ENCODE measurements around the gene ARHGAP31.

The ARHGAP31 gene

GRCh38 chr3:119417771-119418512 is 123.8 kb downstream of the ARHGAP31 start:
- ChIA-PET POLR2A (no interaction called here), CTCF (no interaction called here)
- TF ChIP-seq ZNF384 (IDR thresholded peaks at IDR 0.05) (no peak), FOXM1 (IDR thresholded peaks at IDR 0.05; ENCODE audit: borderline replicate concordance) (no peak)
- DNase-seq (ENCODE audit: extremely low spot score) = no peak

- no peak for DNase-seq (ENCODE audit: extremely low spot score)
- TF ChIP-seq TARDBP (IDR thresholded peaks at IDR 0.05) (no peak), ELF4 (IDR thresholded peaks at IDR 0.05) (no peak)
- ChIA-PET CTCF (no interaction called here), POLR2A (no interaction called here)
Observed at GRCh38 chr3:119418641-119419040, 124.5 kb downstream of the ARHGAP31 start.

- DNase-seq (ENCODE audit: extremely low spot score) = peak; percentile 37
- no peak for TF ChIP-seq ZNF384 (IDR thresholded peaks at IDR 0.05)
- no peak for TF ChIP-seq L3MBTL2 (conservative IDR thresholded peaks at IDR 0.05)
- TF ChIP-seq HDGF (IDR thresholded peaks at IDR 0.05; ENCODE audit: borderline replicate concordance) = no peak
- TF ChIP-seq PKNOX1 (IDR thresholded peaks at IDR 0.05) = no peak
- no peak for TF ChIP-seq NFRKB (IDR thresholded peaks at IDR 0.05)
- no peak for TF ChIP-seq ELF4 (IDR thresholded peaks at IDR 0.05)
- no peak for TF ChIP-seq FOXA1 (IDR thresholded peaks at IDR 0.05)
- ChIA-PET CTCF (no interaction called here), POLR2A (no interaction called here)
Observed at GRCh38 chr3:119420196-119420595, 126.0 kb downstream of the ARHGAP31 start.

GRCh38 chr3:119427669-119428068 is 133.5 kb downstream of the ARHGAP31 start:
- no peak for DNase-seq (ENCODE audit: extremely low spot score)
- CTCF ChIA-PET = no interaction called here
- TF ChIP-seq ZNF384 (IDR thresholded peaks at IDR 0.05) (peak; percentile 76), PKNOX1 (IDR thresholded peaks at IDR 0.05) (no peak)
- POLR2A ChIA-PET = no interaction called here

- ChIA-PET POLR2A (no interaction called here), CTCF (no interaction called here)
- no peak for DNase-seq (ENCODE audit: extremely low spot score)
- no peak for TF ChIP-seq FOXK2 (IDR thresholded peaks at IDR 0.05)
Observed at GRCh38 chr3:119428538-119428937, 134.4 kb downstream of the ARHGAP31 start.

GRCh38 chr3:119433613-119434325 is 139.6 kb downstream of the ARHGAP31 start:
- TF ChIP-seq ELF4 (IDR thresholded peaks at IDR 0.05) = no peak
- no peak for TF ChIP-seq BHLHE40 (IDR thresholded peaks at IDR 0.05; ENCODE audit: borderline replicate concordance)
- TF ChIP-seq FOXA1 (IDR thresholded peaks at IDR 0.05) = no peak
- no peak for TF ChIP-seq SP1 (IDR thresholded peaks at IDR 0.05)
- no peak for DNase-seq (ENCODE audit: extremely low spot score)
- ChIA-PET POLR2A (no interaction called here), CTCF (no interaction called here)

- CTCF ChIA-PET = no interaction called here
- TF ChIP-seq ARNT (IDR thresholded peaks at IDR 0.05) (no peak), SUZ12 (IDR thresholded peaks at IDR 0.05) (no peak), LEF1 (IDR thresholded peaks at IDR 0.05; ENCODE audit: borderline replicate concordance) (no peak), NFRKB (IDR thresholded peaks at IDR 0.05) (no peak), ELF4 (IDR thresholded peaks at IDR 0.05) (no peak), ZNF384 (IDR thresholded peaks at IDR 0.05) (no peak), TARDBP (IDR thresholded peaks at IDR 0.05) (no peak), BHLHE40 (IDR thresholded peaks at IDR 0.05; ENCODE audit: borderline replicate concordance) (no peak), L3MBTL2 (conservative IDR thresholded peaks at IDR 0.05) (no peak), HDGF (IDR thresholded peaks at IDR 0.05; ENCODE audit: borderline replicate concordance) (no peak), SP1 (IDR thresholded peaks at IDR 0.05) (no peak), CTBP1 (IDR thresholded peaks at IDR 0.05; ENCODE audit: borderline replicate concordance) (no peak), FOXM1 (IDR thresholded peaks at IDR 0.05; ENCODE audit: borderline replicate concordance) (no peak)
- POLR2A ChIA-PET = no interaction called here
- no peak for DNase-seq (ENCODE audit: extremely low spot score)
Observed at GRCh38 chr3:119434703-119435102, 140.5 kb downstream of the ARHGAP31 start.

GRCh38 chr3:119436977-119437376 is 142.8 kb downstream of the ARHGAP31 start:
- no peak for DNase-seq (ENCODE audit: extremely low spot score)
- ChIA-PET POLR2A (no interaction called here), CTCF (interaction anchor here (0.6 kb wide), 1 partner anchor 1735 kb away, joined by 4 read pairs; no protein-coding TSS in a partner anchor)
- TF ChIP-seq TARDBP (IDR thresholded peaks at IDR 0.05) (no peak), LEF1 (IDR thresholded peaks at IDR 0.05; ENCODE audit: borderline replicate concordance) (no peak)

Data from HEK293T (cell line).